Astrocyte (in vitro differentiated cells and primary cell): ENCODE measurements around the gene SUPT6H. TPM values are rescaled to one million over a fixed set of nuclear protein-coding genes. Genes with fewer than 3 reads are reported as not detected.

Experiments used
- DNase-seq: peaks from one replicate; pipeline ENCODE4 v3.0.0-alpha.2; 2010; ENCODE audit warnings: low read depth
- FAIRE-seq: peaks from 2 replicates; lab custom pipeline; 2011; peaks lifted over from hg19 to GRCh38; lab: Jason Lieb, UNC
- H2AFZ ChIP-seq: 2 replicates; pipeline ENCODE4 v1.6.0; 2012; ENCODE audit warnings: low read depth, low read length, inconsistent platforms
- H3K27ac ChIP-seq: 2 replicates; pipeline ENCODE4 v1.5.1; 2011; ENCODE audit warnings: low read depth, low read length, inconsistent platforms
- H3K27me3 ChIP-seq: 2 replicates; pipeline ENCODE4 v1.6.0; 2011; ENCODE audit warnings: low read length, inconsistent platforms; ENCODE audit not compliant: insufficient read depth
- H3K36me3 ChIP-seq: 2 replicates; pipeline ENCODE4 v1.5.1; 2011; ENCODE audit warnings: low read length, inconsistent platforms; ENCODE audit not compliant: insufficient read depth
- H3K4me1 ChIP-seq: 2 replicates; pipeline ENCODE4 v1.5.1; 2011; ENCODE audit warnings: low read length, inconsistent platforms; ENCODE audit not compliant: insufficient read depth
- H3K4me2 ChIP-seq: 2 replicates; pipeline ENCODE4 v1.6.0; 2012; ENCODE audit warnings: low read length, inconsistent platforms
- H3K4me3 ChIP-seq: 2 replicates; pipeline ENCODE4 v1.5.1; 2011; ENCODE audit warnings: low read depth, mild to moderate bottlenecking, low read length, inconsistent platforms; ENCODE audit not compliant: insufficient read depth
- H3K79me2 ChIP-seq: 2 replicates; pipeline ENCODE4 v1.6.0; 2012; ENCODE audit warnings: mild to moderate bottlenecking, low read length, inconsistent platforms; ENCODE audit not compliant: insufficient read depth
- H3K9ac ChIP-seq: 2 replicates; pipeline ENCODE4 v1.6.0; 2012; ENCODE audit warnings: mild to moderate bottlenecking, low read length, inconsistent platforms
- H3K9me3 ChIP-seq: 2 replicates; pipeline ENCODE4 v1.5.1; 2012; ENCODE audit warnings: low read depth, mild to moderate bottlenecking, low read length, inconsistent platforms; ENCODE audit not compliant: insufficient read depth
- H4K20me1 ChIP-seq: 2 replicates; pipeline ENCODE4 v1.6.0; 2012; ENCODE audit warnings: low read length, inconsistent platforms; ENCODE audit not compliant: insufficient read depth
- H3K27ac Mint-ChIP-seq: one replicate; pipeline ENCODE4 v1.8.0; 2021; ENCODE audit warnings: mild to moderate bottlenecking, mixed read lengths; ENCODE audit not compliant: unreplicated experiment
- H3K27me3 Mint-ChIP-seq: one replicate; pipeline ENCODE4 v1.8.0; 2021; ENCODE audit warnings: low read depth, mixed read lengths; ENCODE audit not compliant: unreplicated experiment
- H3K36me3 Mint-ChIP-seq: one replicate; pipeline ENCODE4 v1.8.0; 2021; ENCODE audit warnings: low read depth, mixed read lengths; ENCODE audit not compliant: unreplicated experiment
- H3K4me1 Mint-ChIP-seq: one replicate; pipeline ENCODE4 v1.8.0; 2021; ENCODE audit warnings: low read depth, mixed read lengths; ENCODE audit not compliant: unreplicated experiment
- H3K4me3 Mint-ChIP-seq: one replicate; pipeline ENCODE4 v1.8.0; 2021; ENCODE audit warnings: mild to moderate bottlenecking, moderate library complexity, mixed read lengths; ENCODE audit not compliant: unreplicated experiment
- H3K9me3 Mint-ChIP-seq: one replicate; pipeline ENCODE4 v1.8.0; 2021; ENCODE audit warnings: mild to moderate bottlenecking, mixed read lengths; ENCODE audit not compliant: unreplicated experiment
- EZH2 ChIP-seq: IDR thresholded peaks from 2 replicates; pipeline ENCODE4 v1.6.1; 2012; ENCODE audit warnings: mild to moderate bottlenecking, low read length, inconsistent platforms; ENCODE audit not compliant: insufficient read depth
- total RNA-seq: library from RNA; stranded (reverse); gene quantifications from 2 replicates; pipeline ENCODE4 v1.2.1, GENCODE V29; 2021
- TF ChIP-seq, protein P1 (sequence below): IDR thresholded peaks from 2 replicates; pipeline ENCODE4 v1.5.1; 2011; ENCODE audit warnings: low read depth, mild to moderate bottlenecking, inconsistent platforms, low read length, moderate library complexity; ENCODE audit not compliant: insufficient read depth

The SUPT6H gene
- total RNA-seq, 1 donor from 2014 or later = 95.9 TPM

DNA sequence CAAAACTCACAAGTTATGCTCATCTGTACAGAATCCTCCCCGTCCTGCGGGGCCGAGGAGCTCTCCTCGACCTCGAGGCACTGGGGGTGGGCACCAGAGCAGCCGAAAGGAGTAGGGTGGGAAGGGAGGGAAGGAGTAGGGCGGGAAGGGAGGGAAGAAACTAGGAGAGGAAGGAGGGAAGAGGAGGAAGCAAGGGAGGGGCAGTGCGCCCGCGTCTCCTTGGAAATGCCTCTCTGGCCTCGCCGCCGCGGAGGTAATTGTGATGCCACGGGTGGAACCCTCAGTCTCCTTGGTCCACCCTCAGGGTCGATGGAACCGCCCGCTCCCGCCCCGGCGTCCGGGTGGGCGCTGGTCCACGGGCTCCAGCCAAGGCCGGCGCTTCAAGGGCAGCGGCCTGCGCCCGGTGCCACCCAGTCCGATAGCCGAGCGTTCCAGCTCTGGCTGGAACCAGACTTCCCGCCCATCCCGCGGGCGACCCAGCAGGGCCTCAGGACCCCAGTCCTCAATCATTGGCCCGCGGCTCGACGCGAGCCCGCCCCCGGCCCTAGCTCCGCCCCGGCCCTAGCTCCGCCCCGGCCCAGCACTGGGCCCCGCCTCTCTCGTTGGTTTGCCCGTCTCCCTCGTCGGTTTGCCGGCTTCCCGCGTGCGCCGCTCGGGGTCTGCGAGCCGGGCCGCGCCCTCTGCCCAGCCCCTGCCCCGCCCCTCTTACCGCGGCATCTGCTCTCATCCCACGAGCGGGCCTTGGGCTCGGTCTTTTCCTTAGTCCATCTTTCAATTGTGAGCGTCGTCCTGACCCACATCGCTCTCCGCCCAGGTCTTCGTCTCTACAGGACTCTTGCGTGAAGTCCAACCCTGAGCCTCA is 49.1 kb downstream of the SUPT6H start:
- H4K20me1 ChIP-seq = peaks cover 32% of the 10 kb centered on the region
- H3K4me1 ChIP-seq = peaks cover 20% of the 10 kb centered on the region
- H3K27me3 Mint-ChIP-seq = no peaks in the 10 kb centered on the region
- peaks cover 16% of the 10 kb centered on the region for H3K36me3 ChIP-seq
- FAIRE-seq = no peak
- peak; percentile 73 for DNase-seq
- H3K27ac Mint-ChIP-seq = peak overlapping the region; percentile 80
- peak overlapping the region; percentile 91 for H3K4me3 Mint-ChIP-seq
- H3K27me3 ChIP-seq = no peaks in the 10 kb centered on the region
- peaks cover 17% of the 10 kb centered on the region for H3K4me1 Mint-ChIP-seq
- H3K79me2 ChIP-seq = peaks cover 23% of the 10 kb centered on the region
- peak overlapping the region; percentile 67 for H2AFZ ChIP-seq
- no peaks in the 10 kb centered on the region for H3K9me3 ChIP-seq
- H3K36me3 Mint-ChIP-seq = peaks cover 27% of the 10 kb centered on the region
- peak overlapping the region; percentile 81 for H3K9ac ChIP-seq
- H3K4me2 ChIP-seq = peak overlapping the region; percentile 86
- peak overlapping the region; percentile 66 for H3K4me3 ChIP-seq
- H3K27ac ChIP-seq = peak overlapping the region; percentile 82
- TF ChIP-seq EZH2 = no peak
- TF ChIP-seq, protein P1, sequence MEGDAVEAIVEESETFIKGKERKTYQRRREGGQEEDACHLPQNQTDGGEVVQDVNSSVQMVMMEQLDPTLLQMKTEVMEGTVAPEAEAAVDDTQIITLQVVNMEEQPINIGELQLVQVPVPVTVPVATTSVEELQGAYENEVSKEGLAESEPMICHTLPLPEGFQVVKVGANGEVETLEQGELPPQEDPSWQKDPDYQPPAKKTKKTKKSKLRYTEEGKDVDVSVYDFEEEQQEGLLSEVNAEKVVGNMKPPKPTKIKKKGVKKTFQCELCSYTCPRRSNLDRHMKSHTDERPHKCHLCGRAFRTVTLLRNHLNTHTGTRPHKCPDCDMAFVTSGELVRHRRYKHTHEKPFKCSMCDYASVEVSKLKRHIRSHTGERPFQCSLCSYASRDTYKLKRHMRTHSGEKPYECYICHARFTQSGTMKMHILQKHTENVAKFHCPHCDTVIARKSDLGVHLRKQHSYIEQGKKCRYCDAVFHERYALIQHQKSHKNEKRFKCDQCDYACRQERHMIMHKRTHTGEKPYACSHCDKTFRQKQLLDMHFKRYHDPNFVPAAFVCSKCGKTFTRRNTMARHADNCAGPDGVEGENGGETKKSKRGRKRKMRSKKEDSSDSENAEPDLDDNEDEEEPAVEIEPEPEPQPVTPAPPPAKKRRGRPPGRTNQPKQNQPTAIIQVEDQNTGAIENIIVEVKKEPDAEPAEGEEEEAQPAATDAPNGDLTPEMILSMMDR = no peak
- H3K9me3 Mint-ChIP-seq = no peaks in the 10 kb centered on the region

DNA sequence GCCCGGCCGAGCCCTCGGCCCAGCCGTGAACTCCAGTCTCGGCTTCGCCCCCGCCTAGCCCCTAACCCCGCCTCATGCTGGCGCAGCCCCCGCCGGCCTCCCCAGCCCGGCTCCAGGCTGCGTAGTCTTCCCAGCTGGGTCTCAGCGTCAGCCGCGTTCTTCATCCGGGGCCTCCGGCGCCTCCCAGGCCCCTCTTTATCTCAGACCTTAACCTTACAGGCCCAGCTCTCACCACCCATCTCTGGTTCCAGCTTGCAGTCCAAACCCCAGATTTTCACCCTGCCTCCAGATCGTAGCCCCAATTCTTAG is 49.7 kb downstream of the SUPT6H start, which contains the start of gene PROCA1:
PROCA1 (minus strand) TSS at position 166 of the 309 bp plus-strand sequence. CDS start 228 bp downstream, outside the sequence.
- Histone ChIP-seq H3K4me2 (peak within 1 kb of the TSS; percentile 86), H3K4me1 (peaks cover 25% of the 10 kb centered on the region), H3K79me2 (peaks cover 29% of the 10 kb centered on the region), H3K9ac (peak within 1 kb of the TSS; percentile 81), H3K36me3 (peaks cover 16% of the 10 kb centered on the region), H3K4me3 (peak within 1 kb of the TSS; percentile 66), H3K27me3 (no peaks in the 10 kb centered on the region), H4K20me1 (peaks cover 37% of the 10 kb centered on the region), H3K27ac (peak within 1 kb of the TSS; percentile 82), H3K9me3 (no peaks in the 10 kb centered on the region), H2AFZ (peak within 1 kb of the TSS; percentile 67)
- H3K9me3 Mint-ChIP-seq = no peaks in the 10 kb centered on the region
- H3K36me3 Mint-ChIP-seq = peaks cover 25% of the 10 kb centered on the region
- FAIRE-seq (no peak), DNase-seq (no peak)
- H3K27ac Mint-ChIP-seq = peak within 1 kb of the TSS; percentile 80
- H3K4me1 Mint-ChIP-seq = peaks cover 17% of the 10 kb centered on the region
- H3K4me3 Mint-ChIP-seq = peak within 1 kb of the TSS; percentile 91
- no peaks in the 10 kb centered on the region for H3K27me3 Mint-ChIP-seq
- TF ChIP-seq, protein P1 = no peak
- no peak for TF ChIP-seq EZH2
